Left forelimb (tissue), 1 donor: ENCODE data around the gene UBASH3A.
A peak's percentile ranks its signal among the peaks of the same experiment; 100 is the strongest.
"Not testable (repeated sequence)": the region's sequence is repeated elsewhere in the genome, so short reads cannot be mapped to it uniquely, and the experiment has no call there.

Experiments used
- DNase-seq: peaks from one replicate; pipeline ENCODE4 v3.0.0-alpha.2; 2018; ENCODE audit warnings: low spot score

Gene UBASH3A

DNA sequence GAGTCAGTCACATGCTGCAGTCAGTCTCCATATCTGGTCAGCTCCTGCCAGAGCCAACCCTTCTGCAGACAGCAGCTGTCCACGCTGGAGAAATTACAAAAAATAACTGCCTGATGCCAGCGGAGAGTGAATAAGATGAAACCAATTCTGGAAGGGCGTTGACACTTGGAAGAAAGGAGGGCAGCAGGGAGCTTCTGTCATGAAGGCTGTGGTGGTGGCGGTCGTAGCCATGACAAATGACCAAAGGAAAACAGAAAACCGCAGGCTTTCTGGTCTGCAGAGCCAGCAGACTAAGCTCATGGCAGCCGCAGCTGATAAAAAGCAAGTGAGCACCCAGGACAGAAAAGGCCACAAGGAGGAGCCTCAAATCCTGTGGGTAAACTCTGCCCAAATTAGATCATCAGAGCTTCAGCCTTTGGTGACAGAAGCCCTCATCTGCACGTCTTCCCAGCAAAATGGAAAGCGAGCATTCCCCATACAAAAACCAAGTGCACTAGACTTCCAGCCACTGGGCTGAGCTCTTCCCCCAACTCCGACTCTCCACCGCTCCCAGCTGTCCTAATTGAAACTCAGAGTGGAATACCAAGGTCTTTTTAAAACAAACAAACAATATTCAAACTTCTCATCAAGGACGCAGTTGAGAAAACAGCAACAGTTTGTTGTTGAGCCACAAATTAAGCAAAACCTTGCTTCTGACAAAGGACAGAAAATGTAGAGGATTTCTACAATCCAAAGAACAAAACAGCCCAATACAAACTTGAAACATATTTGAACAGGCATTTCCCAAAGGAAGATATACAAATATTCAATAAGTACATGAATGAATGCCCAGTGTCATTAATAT lies 63.7 kb downstream of the UBASH3A start:
- DNase-seq, result peak; percentile 64

DNA sequence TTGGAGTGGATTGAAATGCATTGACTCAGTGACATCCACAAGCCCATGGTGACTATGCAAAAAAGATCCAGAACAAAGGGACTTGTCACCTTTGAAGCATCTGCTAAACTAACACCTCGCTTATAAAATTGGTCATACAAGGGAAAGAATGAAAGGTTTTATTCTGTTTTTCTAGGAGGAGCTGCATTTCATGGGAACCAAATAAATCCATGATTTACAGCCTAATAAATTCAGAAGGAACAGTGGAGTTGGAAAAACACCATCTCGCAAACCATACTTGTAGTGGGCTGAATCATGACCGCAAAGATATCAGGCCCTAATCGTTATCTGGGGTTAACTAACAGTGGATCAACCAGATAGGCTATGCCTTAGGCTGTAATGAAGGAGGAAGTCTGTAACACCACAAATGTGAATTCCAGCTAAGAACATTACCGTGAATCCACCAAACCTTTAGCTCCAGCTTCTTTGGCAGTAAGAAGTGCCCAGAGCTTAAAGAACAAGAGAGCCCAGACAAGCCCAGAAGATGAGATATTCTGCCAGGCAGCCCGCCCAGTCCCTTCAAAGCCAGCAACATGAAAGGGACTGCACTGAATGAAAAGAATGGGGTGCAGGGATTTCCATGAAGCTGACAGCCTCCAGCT lies 64.9 kb downstream of the UBASH3A start:
- DNase-seq, result no peak

DNA sequence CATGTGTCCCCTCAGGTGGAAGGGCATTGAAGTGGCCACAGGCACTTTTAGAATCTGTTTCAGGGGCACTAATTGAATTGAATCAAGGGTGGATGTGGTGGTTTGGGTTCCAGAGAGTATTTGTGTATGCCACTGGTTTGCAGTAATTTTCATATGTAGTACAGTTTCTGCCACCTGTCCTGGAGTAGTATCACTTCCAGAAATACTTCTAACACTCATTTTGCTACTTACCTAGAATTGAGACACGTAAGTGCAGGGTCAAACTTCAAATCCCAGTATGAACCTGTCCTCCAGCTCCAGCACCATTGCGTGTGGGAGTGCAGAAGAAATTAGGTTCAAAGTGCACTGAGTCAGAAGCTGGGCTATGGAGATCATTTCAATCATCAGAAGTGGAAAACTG lies 65.6 kb downstream of the UBASH3A start:
- peak; percentile 8 for DNase-seq

DNA sequence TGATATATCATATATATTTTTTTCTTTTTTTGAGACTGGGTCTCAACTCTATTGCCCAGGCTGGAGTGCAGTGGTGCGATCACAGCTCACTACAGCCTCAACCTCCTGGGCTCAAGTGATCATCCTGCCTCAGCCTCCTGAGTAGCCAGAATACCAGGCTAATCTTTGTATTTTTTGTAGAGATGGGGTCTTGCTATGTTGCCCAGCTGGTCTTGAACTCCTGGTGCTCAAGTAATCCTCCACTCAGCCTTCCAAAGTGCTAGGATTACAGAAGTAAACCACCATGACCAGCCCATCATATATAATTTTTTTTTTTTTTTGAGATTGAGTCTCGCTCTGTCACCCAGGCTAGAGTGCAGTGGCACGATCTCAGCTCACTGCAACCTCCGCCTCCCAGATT lies 66.0 kb downstream of the UBASH3A start:
- DNase-seq, result not testable (repeated sequence)

DNA sequence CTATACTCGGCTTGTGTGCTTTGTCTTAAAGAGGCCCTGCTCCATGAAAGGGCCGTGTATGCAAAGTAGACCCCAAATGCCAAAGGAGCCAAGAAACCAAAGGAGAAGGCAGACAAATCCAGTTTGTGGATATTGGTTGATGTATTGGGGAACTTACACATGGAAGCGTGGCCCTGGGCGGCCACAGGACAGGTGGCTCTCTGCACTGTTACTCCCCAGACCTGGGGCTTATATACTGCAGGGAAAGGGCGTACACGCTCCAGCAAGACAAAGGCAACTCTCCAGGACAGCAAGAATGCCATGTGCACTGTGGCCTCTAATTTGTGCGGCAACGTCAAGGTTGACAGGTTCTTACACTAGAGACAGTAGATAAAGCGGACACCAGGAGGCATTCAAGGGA lies 67.5 kb downstream of the UBASH3A start:
- peak; percentile 8 for DNase-seq

DNA sequence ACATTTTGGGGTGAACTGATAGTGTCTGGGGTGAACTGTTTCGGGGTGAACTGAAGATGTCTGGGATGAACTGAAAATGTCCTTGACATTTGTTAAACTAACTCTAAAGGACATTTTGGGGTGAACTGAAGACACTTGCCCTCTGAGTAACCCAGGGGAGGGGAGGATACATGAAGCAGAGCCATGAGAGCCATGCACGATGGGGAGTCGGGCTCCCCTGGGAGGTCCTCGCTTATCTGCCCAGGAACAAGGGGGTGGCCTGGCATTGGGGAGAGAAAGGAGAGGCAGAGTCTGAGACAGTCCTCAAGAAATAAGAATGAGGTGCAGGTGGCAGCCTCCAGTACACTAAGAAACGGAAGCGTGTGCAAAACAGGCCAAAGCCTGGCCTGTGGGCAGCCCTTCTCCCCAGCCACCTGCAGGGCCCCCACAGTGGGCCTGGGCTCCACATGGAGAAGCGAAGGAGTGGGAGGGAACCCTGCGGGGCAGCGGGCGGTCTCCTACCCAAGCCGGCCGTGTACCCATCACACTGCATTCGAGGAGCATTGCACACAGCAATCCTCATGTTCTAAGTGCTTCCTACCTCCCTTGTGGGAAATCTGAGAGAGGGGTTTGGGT lies 68.1 kb downstream of the UBASH3A start:
- DNase-seq, result peak; percentile 23

DNA sequence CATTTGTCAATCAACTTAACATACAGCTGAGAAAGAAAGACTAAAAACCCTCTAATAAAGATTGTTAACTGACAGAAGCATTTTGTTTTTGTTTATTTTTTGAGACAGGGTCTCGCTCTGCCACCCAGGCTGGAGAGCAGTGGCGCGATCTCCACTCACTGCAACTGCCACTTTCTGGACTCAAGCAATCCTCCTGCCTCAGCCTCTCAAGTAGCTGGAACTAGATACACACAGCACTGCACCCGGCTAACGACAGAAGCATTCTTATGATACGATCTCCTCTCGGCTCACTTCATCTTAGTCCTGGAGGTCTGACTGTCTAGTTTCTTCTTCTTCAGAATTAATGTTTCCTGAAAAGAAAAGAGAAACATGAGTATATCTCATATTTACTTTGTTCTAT lies 68.8 kb downstream of the UBASH3A start:
- DNase-seq, result no peak

DNA sequence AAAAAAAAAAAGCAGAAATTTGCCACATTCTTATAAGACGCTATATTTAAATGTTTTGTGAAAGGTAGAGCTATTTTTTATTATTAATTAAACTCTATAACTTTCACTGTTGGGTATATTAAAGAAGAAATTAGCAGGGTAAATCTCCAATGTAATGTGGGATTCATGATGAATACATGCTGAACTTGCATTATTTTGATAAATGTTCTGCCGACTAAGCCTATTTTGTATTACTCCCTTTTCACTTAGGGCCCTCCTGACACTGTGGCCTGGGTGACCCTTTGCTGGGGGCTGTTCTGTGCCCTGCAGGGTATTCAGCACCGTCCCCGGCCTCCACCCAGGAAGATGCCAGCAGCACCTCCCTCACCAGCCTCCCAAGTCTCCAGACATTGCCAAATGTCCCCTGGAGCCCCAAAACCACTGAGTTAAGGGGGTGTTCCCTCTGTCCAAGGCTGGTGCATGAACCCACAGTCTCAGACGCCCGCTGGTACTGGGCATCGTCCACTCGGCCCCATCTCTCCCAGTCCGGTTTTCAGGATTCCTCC lies 69.9 kb downstream of the UBASH3A start:
- no peak for DNase-seq

DNA sequence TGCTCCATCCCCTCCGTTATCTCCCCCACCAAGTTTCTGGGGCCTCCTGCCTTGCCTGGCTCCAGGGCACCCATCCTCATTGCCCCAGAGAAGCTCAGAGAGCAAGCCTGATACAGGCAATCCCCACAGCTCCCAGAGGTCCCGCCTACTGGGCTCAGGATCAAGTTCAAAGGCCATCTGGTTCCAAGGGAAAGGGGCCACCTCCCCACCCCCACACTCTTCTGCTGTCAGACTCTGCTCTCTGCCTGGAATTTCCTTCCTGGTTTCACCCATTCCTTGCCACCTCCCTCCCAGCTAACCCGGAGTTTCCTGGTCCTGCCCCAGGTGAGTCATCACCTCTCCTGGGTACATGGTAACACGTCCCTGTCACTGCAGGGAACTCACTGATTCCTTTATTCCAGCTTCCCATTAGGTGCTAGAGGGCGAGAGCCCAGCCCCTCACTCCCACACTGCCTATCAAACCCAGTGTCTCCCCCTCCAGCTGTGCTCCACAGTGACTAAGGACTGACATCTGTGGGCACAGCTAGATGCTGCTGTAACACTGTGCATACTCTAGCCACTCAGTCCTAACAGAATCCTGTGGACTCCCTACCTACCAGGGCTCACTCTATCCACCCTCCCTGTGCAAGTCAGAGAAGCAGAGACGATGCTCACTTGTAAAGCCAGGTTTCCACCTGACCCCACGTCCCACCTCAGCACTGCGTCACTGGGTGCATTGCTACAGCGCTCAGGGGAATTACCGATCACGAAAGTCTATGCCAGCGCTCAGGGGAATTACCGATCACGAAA lies 70.5 kb downstream of the UBASH3A start:
- DNase-seq, result no peak

DNA sequence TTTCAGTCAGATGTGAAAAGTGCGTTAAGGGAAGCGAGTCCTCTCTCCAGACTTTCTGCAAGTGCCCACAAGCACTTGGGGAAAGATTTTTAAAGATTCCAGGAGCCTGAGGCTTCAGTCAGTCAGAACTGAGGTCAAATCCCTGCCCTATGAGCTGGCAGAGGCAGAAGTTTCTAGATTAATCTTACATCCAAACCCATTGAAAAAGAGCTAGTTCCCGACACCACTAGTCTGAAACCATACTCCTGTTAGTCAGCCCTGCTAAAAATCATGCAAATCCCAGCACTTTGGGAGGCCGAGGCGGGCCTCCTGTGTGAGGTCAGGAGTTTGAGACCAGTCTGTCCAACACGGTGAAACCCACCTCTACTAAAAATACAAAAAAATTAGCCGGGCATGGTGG lies 71.3 kb downstream of the UBASH3A start:
- DNase-seq, result no peak

DNA sequence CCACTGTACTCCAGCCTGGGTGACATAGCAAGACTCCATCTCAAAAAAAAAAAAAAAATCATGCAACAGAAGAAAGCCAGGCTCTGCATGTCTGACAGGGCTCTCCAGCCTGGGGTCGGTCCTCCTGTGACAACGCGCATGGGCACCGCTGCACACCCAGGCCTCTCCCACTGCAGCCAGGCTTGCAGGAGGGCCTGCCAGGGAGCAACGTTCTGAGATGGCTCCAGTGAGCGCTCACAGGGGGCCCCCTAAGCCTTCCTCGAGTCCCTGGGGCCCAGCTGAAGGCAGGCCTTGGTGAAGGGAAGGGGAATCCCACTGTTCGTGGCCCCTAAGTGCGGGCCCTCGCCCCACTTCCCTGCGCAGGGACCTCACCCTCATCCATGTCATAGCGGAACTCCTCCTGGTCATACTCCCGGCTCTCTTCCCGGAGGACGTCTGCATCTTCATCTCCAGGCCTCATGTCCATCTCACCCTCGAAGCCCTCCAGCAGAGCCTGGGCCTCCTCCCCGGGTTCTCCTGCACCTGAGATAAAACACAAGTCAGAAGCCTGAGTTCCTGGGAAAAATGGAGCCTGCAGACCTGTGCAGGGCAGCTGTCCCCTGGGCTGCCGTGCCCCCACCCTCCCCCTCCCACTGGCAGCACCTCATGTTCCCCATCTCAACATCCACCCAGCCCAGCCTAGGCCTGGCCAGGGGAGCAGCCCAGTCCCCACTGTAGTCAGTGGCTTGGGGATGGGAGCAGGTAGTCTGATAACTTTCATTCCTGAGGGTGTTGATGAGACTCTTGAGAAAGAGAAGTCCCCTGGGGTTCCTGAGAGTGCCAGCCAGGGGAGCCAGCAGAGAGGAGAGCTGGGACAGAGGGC lies 72.1 kb downstream of the UBASH3A start:
- no peak for DNase-seq

DNA sequence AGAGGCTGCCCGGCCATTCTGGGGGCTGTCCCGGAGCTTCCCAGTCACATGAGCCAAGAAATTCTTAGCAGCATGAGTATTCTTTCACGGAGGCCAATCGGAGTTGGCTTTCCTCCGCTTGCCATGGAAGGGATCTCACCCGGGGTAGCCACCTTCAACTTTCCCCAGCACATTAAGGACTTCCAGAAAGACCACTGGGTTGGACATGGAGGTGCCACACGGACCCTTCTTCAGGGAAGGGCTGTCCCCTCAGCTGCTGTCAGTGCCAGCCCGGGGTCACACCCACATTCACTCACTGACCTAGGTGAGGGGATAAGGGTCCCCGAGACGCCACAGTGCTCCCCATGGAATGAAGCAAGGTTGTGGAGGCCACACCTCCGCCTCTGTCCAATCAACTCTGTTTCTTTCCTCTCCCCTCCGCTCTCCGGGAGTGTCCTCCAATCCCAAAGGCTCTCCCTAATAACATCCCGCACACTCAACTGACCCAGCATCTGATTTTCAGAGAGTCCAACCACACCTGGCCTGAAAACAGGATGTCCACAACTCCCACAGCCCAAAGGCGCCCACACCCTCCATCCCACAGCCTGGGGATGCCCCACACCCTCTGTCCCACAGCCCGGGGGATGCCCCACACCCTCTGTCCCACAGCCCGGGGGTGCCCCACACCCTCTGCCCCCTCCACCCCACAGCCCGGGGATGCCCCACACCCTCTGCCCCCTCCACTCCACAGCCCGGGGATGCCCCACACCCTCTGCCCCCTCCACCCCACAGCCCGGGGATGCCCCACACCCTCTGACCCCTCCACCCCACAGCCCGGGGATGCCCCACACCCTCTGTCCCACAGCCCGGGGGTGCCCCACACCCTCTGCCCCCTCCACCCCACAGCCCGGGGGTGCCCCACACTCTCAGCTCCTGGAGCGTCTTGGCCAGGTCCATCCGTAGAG lies 73.0 kb downstream of the UBASH3A start:
- no peak for DNase-seq

DNA sequence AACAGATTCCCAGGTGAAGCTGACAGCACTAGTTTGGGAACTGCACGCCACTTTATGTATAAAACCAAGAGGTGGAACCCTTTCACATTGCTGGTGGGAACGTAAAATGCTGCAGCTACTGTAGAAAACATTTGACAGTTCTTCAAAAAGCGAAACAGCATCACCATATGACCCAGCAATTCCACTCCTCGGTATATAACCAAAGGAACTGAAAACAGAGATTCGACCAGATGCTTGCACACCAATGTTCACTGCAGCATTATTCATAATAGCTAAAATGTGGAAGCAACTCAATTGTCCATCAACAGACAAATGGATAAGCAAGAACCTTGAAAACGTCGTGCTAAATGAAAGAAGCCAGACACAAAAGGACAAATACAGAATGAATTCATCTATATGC lies 74.8 kb downstream of the UBASH3A start:
- DNase-seq, result no peak

DNA sequence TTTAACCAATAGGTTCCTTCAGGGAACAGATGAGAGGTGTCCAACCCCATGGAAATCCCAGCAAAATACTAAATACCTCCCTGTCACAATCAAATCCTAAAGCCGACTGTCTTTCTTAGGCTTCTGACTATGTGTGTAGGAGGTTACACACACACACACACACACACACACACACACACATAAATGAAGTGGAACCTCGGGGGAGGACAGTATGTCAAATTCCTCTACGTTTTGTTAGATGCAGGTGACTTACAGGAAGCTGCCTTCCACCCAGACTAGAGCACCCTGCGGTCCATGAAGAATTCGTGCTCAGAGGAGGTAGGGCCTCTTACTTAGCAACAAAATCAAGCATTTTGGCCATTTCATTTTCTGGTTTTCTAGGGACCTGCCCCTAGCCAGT lies 75.9 kb downstream of the UBASH3A start:
- no peak for DNase-seq

DNA sequence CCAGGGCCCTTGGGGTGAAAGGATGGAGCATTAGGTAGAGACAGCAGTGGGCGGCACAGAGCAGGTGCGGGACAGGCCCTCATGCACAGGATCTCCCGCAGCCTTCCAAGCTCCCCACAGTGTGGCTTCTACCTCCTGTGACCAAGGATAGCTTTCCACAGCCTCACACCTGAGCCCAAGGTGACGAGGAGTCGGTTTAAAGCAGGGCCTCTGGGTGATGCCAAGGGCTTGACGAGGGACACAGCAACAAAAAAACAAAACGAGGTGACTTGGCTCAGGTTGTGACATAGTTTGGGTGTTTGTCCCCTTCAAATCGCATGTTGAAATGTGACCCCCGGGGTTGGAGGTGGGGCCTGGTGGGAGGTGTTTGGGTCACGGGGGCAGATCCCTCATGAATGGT lies 77.0 kb downstream of the UBASH3A start:
- no peak for DNase-seq

DNA sequence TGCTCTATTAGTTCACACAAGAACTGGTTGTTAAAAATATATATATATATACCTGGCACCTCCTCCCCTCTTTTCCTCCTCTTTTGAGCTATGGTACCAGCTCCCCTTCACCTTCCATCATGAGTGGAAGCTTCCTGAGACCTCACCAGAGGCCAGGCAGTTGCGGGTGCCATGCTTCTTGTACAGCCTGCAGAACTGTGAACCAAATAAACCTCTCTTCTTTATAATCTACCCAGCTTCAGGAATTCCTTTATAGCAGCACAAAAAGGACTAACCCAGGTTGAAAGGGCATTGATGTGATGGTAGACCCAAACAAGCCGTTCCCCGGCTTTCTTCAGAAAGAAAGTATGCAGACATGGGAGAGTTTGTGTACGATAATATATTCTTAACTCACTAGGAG lies 77.5 kb downstream of the UBASH3A start:
- DNase-seq, result no peak

DNA sequence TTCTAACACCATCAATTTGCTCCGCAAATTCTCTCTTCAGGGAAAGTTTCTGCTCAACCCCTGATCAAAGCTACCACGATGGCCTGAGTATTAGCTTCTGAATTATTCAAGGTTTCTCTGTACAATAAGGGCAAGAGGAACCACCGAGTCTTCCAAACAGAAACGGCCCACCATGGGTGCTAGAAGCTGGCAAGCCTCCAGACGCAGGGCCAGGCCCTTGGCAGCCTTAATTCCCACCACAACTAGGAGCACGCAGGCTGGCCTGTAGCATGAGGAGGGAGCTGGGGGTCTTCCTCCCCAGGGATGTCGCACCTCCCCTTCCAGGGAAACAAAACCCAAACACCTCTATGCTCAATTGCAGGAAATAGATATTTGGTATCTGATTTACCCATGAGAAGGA lies 81.3 kb downstream of the UBASH3A start:
- DNase-seq, result no peak

DNA sequence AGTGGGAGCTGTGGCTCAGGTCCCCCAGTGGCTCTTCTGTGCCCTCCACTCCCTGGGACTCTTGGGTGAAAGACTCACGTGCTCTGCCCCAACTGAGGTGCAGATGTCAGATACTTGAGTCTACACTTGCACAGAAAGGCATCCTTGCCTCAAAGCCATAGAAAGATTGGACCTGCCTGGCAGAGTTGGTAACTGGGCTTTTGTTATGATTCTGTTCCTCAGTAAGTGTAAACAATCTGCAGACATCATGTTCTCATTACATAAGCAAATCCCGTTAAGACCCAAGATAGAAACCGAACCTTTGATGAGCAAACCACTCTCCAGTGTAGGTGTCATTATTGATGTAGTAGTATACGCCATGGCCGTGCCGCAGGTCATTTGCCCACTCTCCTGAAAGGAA lies 82.4 kb downstream of the UBASH3A start:
- no peak for DNase-seq

DNA sequence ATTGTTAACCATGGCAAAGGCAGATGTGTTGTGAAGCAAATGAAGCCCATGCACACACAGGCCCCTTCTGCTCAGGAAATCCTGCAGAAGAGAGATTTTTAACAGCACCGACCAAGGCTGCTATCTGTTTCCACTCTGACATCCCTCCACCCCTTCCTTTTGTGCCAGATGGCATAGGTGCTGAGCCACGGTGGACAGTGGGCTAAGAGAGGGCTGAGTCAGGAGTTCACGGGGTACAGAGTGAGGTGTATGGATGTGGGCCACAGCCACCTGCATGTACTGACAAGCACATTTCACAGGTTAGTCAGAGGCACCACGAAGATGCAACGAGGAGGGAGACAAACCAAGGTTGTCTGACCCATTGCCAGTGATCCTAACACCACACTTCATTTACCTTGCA lies 82.8 kb downstream of the UBASH3A start:
- no peak for DNase-seq

DNA sequence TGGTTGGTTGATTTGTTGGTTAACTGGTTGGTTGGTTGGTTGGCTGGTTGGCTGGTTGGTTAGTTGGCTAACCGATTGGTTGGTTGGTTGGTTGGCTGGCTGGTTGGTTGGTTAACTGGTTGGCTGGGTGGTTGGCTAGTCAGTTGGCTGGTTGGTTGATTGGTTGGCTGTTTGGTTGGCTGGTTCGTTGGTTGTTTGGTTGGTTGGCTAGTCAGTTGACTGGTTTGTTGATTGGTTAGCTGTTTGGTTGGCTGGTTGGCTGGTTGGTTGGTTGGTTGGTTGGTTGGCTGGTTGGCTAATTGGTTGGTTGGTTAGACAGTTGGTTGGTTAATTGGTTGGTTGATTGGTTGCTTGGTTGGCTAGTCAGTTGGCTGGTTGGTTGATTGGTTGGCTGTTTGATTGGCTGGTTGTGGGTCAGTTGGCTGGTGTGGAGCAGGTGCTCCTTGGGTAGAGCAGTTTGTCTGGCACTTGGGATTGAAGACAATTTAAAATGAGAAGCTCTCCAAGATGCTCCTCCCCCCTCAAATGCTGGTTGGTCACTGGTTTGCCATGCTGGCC lies 85.4 kb downstream of the UBASH3A start:
- DNase-seq, result no peak
